Right lobe of liver (tissue), 4 donors: ENCODE measurements around the gene EPS8L1.

Source experiments
- POLR2A ChIP-seq: fragments of 450-650 bp; IDR thresholded peaks from one replicate; pipeline ENCODE4 v1.6.1; 2017; ENCODE audit warnings: antibody characterized with exemption, mild to moderate bottlenecking
- TF ChIP-seq, protein P1 (sequence below), 4 donors: fragments of 200-600 bp in 3 of 4; fragments of 450-650 bp in 1 of 4; IDR thresholded peaks; one replicate each; pipeline versions ENCODE4 v1.5.1 to v1.8.0; 2016 to 2022; ENCODE audit warnings: antibody characterized with exemption in 4 of 4, mild to moderate bottlenecking in 2 of 4
- donor health status: DM: no; HTN: no; CAD: no.
- donor health status: DM: no; HTN: no; CAD: no.
- donor health status: DM: no; HTN: yes; CAD: no.

DNA sequence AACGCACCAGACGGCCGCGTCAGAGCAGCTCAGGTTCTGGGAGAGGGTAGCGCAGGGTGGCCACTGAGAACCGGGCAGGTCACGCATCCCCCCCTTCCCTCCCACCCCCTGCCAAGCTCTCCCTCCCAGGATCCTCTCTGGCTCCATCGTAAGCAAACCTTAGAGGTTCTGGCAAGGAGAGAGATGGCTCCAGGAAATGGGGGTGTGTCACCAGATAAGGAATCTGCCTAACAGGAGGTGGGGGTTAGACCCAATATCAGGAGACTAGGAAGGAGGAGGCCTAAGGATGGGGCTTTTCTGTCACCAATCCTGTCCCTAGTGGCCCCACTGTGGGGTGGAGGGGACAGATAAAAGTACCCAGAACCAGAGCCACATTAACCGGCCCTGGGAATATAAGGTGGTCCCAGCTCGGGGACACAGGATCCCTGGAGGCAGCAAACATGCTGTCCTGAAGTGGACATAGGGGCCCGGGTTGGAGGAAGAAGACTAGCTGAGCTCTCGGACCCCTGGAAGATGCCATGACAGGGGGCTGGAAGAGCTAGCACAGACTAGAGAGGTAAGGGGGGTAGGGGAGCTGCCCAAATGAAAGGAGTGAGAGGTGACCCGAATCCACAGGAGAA is 39.9 kb downstream of the EPS8L1 start:
- TF ChIP-seq, protein P1, sequence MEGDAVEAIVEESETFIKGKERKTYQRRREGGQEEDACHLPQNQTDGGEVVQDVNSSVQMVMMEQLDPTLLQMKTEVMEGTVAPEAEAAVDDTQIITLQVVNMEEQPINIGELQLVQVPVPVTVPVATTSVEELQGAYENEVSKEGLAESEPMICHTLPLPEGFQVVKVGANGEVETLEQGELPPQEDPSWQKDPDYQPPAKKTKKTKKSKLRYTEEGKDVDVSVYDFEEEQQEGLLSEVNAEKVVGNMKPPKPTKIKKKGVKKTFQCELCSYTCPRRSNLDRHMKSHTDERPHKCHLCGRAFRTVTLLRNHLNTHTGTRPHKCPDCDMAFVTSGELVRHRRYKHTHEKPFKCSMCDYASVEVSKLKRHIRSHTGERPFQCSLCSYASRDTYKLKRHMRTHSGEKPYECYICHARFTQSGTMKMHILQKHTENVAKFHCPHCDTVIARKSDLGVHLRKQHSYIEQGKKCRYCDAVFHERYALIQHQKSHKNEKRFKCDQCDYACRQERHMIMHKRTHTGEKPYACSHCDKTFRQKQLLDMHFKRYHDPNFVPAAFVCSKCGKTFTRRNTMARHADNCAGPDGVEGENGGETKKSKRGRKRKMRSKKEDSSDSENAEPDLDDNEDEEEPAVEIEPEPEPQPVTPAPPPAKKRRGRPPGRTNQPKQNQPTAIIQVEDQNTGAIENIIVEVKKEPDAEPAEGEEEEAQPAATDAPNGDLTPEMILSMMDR (IDR thresholded peaks at IDR 0.05): no peak
- TF ChIP-seq POLR2A: no peak
